Fibroblast of lung (primary cell): ENCODE data around the gene DKC1. TPM values are rescaled to one million over a fixed set of nuclear protein-coding genes. Genes with fewer than 3 reads are reported as not detected.

Experiments used
- DNase-seq, 2 donors: peaks; one replicate each; pipeline versions ENCODE4 v3.0.0 to v3.0.0-alpha.2; 2010; ENCODE audit warnings: low read depth in 2 of 2
- H2AFZ ChIP-seq: 2 replicates; pipeline ENCODE4 v1.5.1; 2012; ENCODE audit warnings: low read length, control low read depth, inconsistent platforms
- H3K27ac ChIP-seq: 2 replicates; pipeline ENCODE4 v1.5.1; 2011; ENCODE audit warnings: low read length, control low read depth; ENCODE audit not compliant: insufficient read depth
- H3K27me3 ChIP-seq: 2 replicates; pipeline ENCODE4 v1.5.1; 2011; ENCODE audit warnings: mild to moderate bottlenecking, low read length; ENCODE audit not compliant: control insufficient read depth, insufficient read depth
- H3K36me3 ChIP-seq: 2 replicates; pipeline ENCODE4 v1.5.1; 2011; ENCODE audit warnings: low read length; ENCODE audit not compliant: control insufficient read depth, insufficient read depth
- H3K4me1 ChIP-seq: 2 replicates; pipeline ENCODE4 v1.5.1; 2011; ENCODE audit warnings: low read length; ENCODE audit not compliant: control insufficient read depth, insufficient read depth; ENCODE audit errors: extremely low read depth
- H3K4me2 ChIP-seq: 2 replicates; pipeline ENCODE4 v1.5.1; 2011; ENCODE audit warnings: low read length, control low read depth; ENCODE audit not compliant: insufficient read depth; ENCODE audit errors: extremely low read depth
- H3K4me3 ChIP-seq, 4 experiments: fragments of 200-600 bp in 1 of 4; sonication (generic) in 1 of 4; replicated peaks in 1 of 4; 2 replicates each; pipeline ENCODE4 v1.5.1; 2011 to 2016; ENCODE audit warnings: low read length in 4 of 4, low read depth in 3 of 4, mild to moderate bottlenecking in 3 of 4, control low read depth in 2 of 4, inconsistent platforms in 1 of 4, mixed read lengths in 1 of 4; ENCODE audit not compliant: insufficient read depth in 1 of 4; ENCODE audit errors: control extremely low read depth in 1 of 4
- H3K79me2 ChIP-seq: 2 replicates; pipeline ENCODE4 v1.5.1; 2012; ENCODE audit warnings: mild to moderate bottlenecking, low read length, inconsistent platforms; ENCODE audit not compliant: control insufficient read depth, insufficient read depth
- H3K9ac ChIP-seq: 2 replicates; pipeline ENCODE4 v1.5.1; 2011; ENCODE audit warnings: mild to moderate bottlenecking, low read length, control low read depth; ENCODE audit not compliant: insufficient read depth
- H3K9me3 ChIP-seq: 2 replicates; pipeline ENCODE4 v1.5.1; 2012; ENCODE audit warnings: low read depth, low read length; ENCODE audit not compliant: control insufficient read depth, insufficient read depth
- H4K20me1 ChIP-seq: 2 replicates; pipeline ENCODE4 v1.5.1; 2011; ENCODE audit warnings: low read length; ENCODE audit not compliant: control insufficient read depth, insufficient read depth; ENCODE audit errors: extremely low read depth
- EZH2 ChIP-seq: IDR thresholded peaks from 2 replicates; pipeline ENCODE4 v1.5.1; 2012; ENCODE audit warnings: low read length, control low read depth, mild to moderate bottlenecking; ENCODE audit errors: missing control alignments
- polyA plus RNA-seq, 2 donors: library from polyadenylated mRNA; depleted of rRNA in 1 of 2; stranded (reverse) in 1 of 2; unstranded in 1 of 2; fragments of >200 nt; gene quantifications; 2 replicates each; pipeline ENCODE4 v1.2.1, GENCODE V29; 2011 to 2012; ENCODE audit warnings: missing spikeins in 1 of 2
- total RNA-seq: library from RNA; depleted of rRNA; stranded (reverse); fragments of >200 nt; gene quantifications from 2 replicates; pipeline ENCODE4 v1.2.1, GENCODE V29; 2014
- TF ChIP-seq, protein P1 (sequence below), 2 donors: IDR thresholded peaks in 1 of 2; conservative IDR thresholded peaks in 1 of 2; 1 replicate in 1 of 2; 2 replicates in 1 of 2; pipeline ENCODE4 v1.5.1; 2011 to 2012; ENCODE audit warnings: low read length in 2 of 2, control low read depth in 1 of 2, inconsistent platforms in 1 of 2, low read depth in 1 of 2, mild to moderate bottlenecking in 1 of 2

DKC1 gene
- total and polyA plus RNA-seq, 2 donors (not counting 1 experiment from before 2014, with no cell fraction given), result 30.2 to 42.4 TPM

DNA sequence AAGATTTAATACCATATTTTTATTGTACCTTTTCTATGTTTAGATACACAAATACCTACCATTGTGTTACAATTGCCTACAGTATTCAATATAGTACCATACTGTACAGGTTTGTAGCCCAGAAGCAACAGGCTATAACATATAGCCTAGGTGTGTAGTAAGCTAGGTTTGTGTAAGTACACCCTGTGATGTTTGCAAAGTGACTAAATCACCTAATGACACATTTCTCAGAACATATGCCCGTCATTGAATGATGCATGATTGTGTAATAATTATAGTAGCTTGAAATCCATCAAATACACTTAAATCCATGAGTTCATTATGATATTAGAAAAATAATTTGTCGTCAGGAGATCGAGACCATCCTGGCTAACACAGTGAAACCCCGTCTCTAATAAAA is 42.6 kb upstream of the DKC1 start:
- Histone ChIP-seq H3K4me1 (no peaks in the 10 kb centered on the region), H4K20me1 (no peaks in the 10 kb centered on the region), H3K27me3 (no peaks in the 10 kb centered on the region), H3K79me2 (no peaks in the 10 kb centered on the region), H3K9me3 (no peaks in the 10 kb centered on the region), H3K27ac (no peak overlapping the region), H3K4me3 (no peak overlapping the region), H3K4me2 (no peak overlapping the region), H3K9ac (no peak overlapping the region), H3K36me3 (no peaks in the 10 kb centered on the region), H2AFZ (no peak overlapping the region)
- no peak for TF ChIP-seq EZH2
- TF ChIP-seq, protein P1, sequence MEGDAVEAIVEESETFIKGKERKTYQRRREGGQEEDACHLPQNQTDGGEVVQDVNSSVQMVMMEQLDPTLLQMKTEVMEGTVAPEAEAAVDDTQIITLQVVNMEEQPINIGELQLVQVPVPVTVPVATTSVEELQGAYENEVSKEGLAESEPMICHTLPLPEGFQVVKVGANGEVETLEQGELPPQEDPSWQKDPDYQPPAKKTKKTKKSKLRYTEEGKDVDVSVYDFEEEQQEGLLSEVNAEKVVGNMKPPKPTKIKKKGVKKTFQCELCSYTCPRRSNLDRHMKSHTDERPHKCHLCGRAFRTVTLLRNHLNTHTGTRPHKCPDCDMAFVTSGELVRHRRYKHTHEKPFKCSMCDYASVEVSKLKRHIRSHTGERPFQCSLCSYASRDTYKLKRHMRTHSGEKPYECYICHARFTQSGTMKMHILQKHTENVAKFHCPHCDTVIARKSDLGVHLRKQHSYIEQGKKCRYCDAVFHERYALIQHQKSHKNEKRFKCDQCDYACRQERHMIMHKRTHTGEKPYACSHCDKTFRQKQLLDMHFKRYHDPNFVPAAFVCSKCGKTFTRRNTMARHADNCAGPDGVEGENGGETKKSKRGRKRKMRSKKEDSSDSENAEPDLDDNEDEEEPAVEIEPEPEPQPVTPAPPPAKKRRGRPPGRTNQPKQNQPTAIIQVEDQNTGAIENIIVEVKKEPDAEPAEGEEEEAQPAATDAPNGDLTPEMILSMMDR (conservative IDR thresholded peaks at IDR 0.05 in 1 of 2, IDR thresholded peaks at IDR 0.05 in 1 of 2; ENCODE audit: low read depth in 1 of 2, low read length in 2 of 2), result no peak
- DNase-seq, result no peak

DNA sequence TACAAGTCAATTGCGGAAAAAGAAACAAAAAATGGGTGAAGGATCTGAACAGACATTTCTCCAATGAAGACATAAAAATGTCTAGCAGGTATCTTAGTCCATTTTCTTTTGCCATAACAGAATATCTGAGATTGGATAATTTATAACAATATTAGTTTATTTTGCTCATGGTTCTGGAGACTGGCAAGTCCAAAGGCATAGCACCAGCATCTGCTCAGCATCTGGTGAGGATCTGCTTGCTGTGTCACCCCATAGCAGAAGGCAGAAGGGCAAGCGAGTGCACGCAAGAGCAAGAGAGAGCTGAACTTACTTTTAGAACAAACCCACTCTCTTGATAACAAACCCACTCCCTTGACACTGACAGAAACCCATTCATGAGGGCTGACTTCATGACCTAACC is 41.5 kb upstream of the DKC1 start:
- no peaks in the 10 kb centered on the region for H3K36me3 ChIP-seq
- H3K79me2 ChIP-seq, result no peaks in the 10 kb centered on the region
- no peaks in the 10 kb centered on the region for H3K27me3 ChIP-seq
- no peak for TF ChIP-seq EZH2
- TF ChIP-seq, protein P1 (conservative IDR thresholded peaks at IDR 0.05 in 1 of 2, IDR thresholded peaks at IDR 0.05 in 1 of 2; ENCODE audit: low read depth in 1 of 2, low read length in 2 of 2), result no peak
- no peaks in the 10 kb centered on the region for H4K20me1 ChIP-seq
- no peak overlapping the region for H3K4me3 ChIP-seq
- no peak for DNase-seq
- H3K4me1 ChIP-seq, result no peaks in the 10 kb centered on the region
- H2AFZ ChIP-seq, result no peak overlapping the region
- no peak overlapping the region for H3K27ac ChIP-seq
- H3K4me2 ChIP-seq, result no peak overlapping the region
- no peaks in the 10 kb centered on the region for H3K9me3 ChIP-seq
- no peak overlapping the region for H3K9ac ChIP-seq

DNA sequence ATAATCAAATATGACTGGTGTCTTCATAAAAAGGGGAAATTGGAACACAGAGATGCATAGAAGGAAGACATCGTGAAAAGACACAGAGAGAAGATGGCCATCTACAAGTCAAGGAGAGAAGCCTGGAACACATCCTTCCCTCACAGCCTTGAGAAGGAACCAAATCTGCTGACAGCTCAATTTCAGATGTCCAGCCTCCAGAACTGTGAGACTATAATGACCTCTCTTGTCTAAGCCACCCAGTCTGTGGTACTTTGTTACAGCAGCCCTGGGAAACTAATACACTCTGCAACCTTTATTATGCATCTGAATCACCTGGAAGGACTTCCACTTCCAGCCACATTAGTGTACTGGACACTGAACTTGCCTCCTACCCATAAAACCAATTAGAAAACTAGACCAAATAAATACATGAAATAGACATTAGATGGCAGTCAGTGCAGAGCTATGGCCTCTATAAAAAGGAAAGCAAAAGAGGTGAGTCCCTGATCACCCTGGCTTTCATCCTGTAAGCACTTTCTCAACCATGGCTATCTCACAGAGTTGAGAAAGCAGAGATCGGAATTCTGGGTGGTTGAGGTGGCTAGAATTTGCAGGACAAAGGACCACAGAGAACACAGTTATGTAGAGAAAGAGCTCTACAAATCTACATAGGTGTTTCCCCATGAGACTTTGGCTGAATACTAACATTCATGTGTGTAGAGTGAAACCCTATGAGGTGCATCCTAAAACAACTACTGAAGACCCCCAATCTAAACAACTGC is 37.5 kb upstream of the DKC1 start:
- Histone ChIP-seq H3K79me2 (no peaks in the 10 kb centered on the region), H3K36me3 (no peaks in the 10 kb centered on the region), H3K4me1 (peaks cover 10% of the 10 kb centered on the region), H2AFZ (no peak overlapping the region), H3K4me2 (no peak overlapping the region), H4K20me1 (no peaks in the 10 kb centered on the region), H3K27ac (no peak overlapping the region), H3K9me3 (no peaks in the 10 kb centered on the region), H3K9ac (no peak overlapping the region), H3K4me3 (no peak overlapping the region), H3K27me3 (no peaks in the 10 kb centered on the region)
- TF ChIP-seq, protein P1 (conservative IDR thresholded peaks at IDR 0.05 in 1 of 2, IDR thresholded peaks at IDR 0.05 in 1 of 2; ENCODE audit: low read depth in 1 of 2, low read length in 2 of 2), result no peak
- TF ChIP-seq EZH2, result no peak
- no peak for DNase-seq
